ENCODE results near the gene CDADC1.
"Not testable (repeated sequence)": the region's sequence is repeated elsewhere in the genome, so short reads cannot be mapped to it uniquely, and the experiment has no call there.

The CDADC1 gene

GRCh38 chr13:49315756-49316482, 68.2 kb downstream of the CDADC1 start:
- DNase-seq (ENCODE audit: low read depth): no peak

DNA sequence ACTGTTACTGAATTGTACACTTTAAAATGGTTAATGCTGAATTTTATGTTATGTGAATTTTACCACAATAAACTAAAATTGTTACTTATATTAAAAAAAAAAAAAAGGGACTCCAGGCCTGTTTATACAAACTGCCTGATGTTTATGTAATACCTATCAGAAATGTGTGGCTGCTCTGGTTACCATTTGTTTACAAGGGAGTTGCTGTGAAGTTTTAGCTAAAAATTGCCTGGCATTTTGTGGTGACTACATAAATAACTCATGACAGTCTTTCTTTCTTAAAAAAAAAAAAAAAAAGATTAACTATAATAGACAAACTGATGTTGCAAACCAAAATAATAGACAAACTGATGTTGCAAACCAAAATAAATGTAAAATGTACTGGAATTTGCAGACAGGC, 71.8 kb downstream of the CDADC1 start:
- DNase-seq (ENCODE audit: low read depth): no peak

DNA sequence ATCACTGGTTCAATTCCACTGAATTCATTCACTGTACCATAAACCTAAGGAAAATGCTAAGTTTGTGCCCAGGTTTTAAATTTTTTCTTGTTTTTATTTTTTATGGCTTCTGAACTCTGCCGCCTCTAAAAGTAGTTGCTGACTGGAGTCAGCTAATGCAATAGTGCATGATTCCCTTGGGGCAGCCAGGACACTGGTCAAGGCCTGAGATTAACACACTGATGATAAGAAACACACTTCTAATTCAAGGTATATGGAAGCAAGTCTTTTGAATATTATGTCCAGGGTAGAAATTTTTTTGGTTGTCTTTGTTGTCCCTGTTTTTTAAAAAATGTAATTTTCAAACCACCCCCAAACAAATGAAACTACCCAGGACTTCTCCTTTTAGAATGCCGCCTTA, 72.2 kb downstream of the CDADC1 start:
- no peak for DNase-seq (ENCODE audit: low read depth)

DNA sequence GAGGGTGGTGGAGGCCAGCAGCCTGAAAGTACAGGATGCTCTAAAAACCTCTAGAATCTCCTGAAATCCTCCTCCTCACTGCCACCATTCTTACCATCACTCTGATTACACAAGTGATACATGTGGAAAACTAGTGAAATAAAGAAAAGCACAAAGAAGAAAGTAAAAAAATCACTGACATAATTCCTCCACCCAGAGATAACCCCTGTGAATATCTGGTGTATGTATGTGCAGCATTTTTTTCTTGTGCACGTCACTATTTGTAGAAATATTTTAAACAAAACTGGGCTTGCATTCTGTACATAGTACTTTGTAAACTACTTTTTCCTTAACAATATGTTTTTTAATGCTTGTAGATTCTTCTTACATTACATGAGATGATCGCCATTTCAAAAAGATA, 73.2 kb downstream of the CDADC1 start:
- no peak for DNase-seq (ENCODE audit: low read depth)

- no peak for DNase-seq (ENCODE audit: low read depth)
These were observed 75.0 kb downstream of the CDADC1 start for GRCh38 chr13:49322702-49323101.

DNA sequence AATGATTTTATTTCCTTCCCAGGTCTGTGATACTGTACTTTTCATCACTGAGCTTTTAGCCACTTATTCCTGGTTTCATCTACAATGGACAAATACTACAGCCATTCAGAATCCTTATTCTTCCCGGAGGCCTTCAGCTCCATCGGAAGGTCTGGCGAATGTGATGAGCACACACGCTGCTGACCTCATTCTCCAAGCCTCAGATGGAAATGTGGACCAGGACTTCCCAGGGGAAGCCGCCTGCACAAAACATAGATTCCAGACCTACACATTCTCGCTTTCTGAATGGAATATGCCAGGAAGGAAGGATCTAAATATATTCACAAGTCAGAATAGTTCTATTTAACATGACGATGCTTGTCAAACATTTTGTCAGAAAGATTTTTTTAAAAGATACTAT, 75.6 kb downstream of the CDADC1 start:
- DNase-seq (ENCODE audit: low read depth): no peak

DNA sequence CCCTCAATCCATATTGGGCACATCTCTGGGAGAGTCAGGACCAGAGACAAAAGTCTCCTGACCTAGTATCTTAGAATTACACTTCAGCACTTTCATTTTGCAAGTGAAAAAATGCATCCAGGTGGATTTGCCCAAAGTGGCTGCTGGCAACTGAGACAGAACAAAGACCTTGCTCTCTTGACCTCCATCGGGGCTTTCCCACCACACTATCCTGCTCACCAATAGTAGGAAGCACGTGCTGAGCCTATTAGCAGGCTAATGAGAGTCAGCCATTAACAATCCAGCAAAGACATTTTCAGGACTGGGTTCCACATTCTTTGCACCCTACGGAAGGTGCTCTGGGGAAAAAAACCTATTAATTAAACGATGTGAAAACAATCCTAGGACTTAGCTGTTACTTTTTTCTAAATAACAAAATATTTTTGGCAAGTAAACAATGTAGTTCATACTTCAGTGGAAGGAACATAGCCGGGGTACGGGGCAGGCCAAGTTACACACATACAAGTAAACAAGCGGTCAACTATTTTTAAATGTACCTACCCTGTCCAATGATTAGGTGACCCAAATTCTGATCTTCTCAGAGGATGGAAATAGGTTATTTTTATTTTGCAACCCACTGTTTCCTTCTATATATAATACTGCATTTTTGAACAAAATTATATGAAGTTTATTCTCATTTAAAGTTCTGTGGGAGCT, 78.6 kb downstream of the CDADC1 start:
- DNase-seq (ENCODE audit: low read depth): no peak

DNA sequence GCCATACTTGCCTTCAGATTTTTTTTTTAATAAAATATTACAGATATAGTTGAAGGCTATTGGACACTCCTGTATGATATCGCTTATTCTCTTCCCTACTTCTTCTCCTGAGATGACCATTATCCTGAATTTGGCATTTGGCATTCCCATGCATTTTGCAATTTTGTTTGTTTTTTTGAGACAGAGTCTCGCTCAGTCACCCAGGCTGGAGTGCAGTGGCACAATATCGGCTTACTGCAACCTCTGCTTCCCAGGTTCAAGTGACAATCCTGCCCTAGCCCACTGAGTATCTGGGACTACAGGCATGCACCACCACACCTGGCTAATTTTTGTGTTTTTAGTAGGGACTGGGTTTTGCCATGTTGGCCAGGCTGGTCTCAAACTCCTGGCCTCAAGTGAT, 79.4 kb downstream of the CDADC1 start:
- DNase-seq (ENCODE audit: low read depth): not testable (repeated sequence)

DNA sequence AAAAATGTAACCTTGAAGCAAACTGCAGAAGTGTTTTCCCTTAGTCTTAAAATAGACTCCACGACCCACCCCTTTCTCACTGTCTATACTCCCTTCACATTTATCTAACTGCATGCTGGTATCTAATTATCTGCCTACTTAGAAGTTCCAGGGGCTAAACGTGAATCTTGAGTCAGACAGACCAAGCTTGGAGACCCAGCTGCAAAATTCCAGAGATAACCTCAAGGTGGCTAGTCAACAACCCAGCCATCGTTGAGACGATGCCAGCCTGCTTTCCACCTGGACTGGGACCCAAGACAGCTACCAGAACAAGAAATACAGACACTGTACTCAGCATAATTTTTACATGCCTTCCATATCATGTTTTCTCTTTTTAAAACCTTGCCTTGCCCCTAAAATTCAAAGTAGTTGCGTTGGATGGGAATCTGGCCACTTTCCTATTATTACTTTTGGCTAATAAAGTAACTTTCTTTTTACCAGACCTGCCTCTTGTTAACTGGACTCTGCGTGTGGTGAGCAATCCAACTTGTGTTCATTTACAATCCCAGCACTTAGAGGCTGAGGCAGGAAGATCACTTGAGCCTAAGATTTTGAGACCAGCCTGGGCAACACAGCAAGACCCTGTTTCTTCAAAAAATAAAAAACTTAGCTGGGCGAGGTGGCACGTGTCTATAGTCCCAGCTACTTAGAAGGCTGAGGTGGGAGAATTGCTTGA, 82.3 kb downstream of the CDADC1 start:
- no peak for DNase-seq (ENCODE audit: low read depth)

DNA sequence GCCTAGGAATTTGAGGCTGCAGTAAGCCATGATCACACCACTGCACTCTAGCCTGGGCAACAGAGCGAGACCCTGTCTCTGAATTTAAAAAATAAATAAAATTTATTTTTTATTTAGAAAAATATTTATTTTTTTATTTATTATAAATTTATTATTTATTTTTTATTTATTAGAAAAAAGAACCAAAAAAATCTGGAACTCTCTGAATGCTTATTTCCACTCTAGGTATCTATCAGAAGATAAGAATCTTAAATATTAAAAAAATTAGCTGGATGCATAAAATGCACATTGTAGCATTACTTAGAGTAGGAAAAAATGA, 82.8 kb downstream of the CDADC1 start:
- no peak for DNase-seq (ENCODE audit: low read depth)

DNA sequence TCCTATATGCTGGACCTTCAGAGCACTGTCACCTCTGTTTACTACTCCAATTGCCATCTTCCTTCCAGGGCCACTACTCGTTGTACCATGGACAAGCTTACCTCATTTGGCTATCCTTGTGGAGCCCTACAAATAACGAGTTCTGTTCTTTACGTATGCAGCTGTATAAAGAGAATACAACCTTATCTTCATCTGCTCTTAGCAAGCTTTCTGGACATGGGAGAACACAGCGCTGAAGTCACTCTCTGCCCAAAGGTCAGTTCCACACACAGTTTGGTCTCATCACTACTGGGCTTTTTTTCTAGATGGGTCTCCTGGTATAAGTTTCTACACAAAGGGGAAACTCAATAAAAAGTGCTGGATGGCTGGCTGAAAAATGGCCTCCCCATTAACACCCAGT, 88.9 kb downstream of the CDADC1 start:
- DNase-seq (ENCODE audit: low read depth): no peak

- no peak for DNase-seq (ENCODE audit: low read depth)
These were observed 92.4 kb downstream of the CDADC1 start for GRCh38 chr13:49340161-49340560.

GRCh38 chr13:49341517-49341916, 93.8 kb downstream of the CDADC1 start:
- DNase-seq (ENCODE audit: low read depth): no peak

DNA sequence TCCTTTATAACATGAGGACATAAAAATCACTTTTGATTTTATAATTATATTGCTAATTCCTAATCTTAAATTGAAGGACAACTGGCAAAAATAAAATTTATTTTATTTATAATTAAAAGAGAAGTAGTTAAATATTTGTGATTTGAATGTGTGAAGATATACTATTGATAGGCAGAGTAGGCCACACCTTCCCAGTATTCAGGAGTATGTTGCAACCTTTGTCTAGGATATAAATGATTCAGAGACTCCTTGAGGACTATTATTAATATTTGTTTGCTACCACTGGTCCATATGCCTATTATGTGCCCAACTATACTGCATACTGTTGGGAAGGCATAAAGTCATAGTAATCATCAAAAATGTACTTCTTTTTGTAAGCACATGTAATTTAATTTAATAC, 94.2 kb downstream of the CDADC1 start:
- DNase-seq (ENCODE audit: low read depth): no peak

DNA sequence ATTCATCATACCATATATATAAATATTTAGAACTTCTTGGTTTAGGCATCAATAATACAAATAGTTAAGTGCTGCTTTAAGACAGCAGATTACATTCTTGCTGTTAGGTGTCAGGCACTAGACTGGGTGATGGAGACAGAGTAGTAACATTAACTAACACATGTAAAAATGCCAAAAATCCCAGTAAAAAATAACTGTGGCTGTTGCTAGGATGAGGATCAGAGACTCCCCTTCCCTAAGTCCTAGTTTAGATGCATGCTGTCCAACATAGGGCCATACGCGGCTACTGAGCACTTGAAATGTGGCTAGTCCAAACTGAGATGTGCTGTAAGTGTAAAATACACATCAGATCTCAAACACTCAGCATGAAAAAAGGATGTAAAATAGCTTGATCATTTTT, 94.7 kb downstream of the CDADC1 start:
- DNase-seq (ENCODE audit: low read depth): no peak
